Kidney (tissue), 14 donors: Measurements from ENCODE around the gene CDX1. TPM values are rescaled to one million over a fixed set of nuclear protein-coding genes. Genes with fewer than 3 reads are reported as not detected.

Source experiments
- DNase-seq, 5 donors: peaks; one replicate each; pipeline ENCODE4 v3.0.0-alpha.2; 2013 to 2020
- FAIRE-seq: peaks from 2 replicates; lab custom pipeline; 2012; peaks lifted over from hg19 to GRCh38; lab: Jason Lieb, UNC
- H3K27ac ChIP-seq, 2 donors: one replicate each; pipeline ENCODE4 v1.7.0; 2013; ENCODE audit warnings: low read depth in 2 of 2, low read length in 2 of 2, inconsistent platforms in 1 of 2
- H3K27me3 ChIP-seq: one replicate; pipeline ENCODE4 v1.7.1; 2013; ENCODE audit warnings: low read length, inconsistent platforms; ENCODE audit not compliant: control insufficient read depth, insufficient read depth
- H3K36me3 ChIP-seq, 3 donors: one replicate each; pipeline versions ENCODE4 v1.7.0 to v1.7.1; 2013; ENCODE audit warnings: low read length in 3 of 3, control low read depth in 1 of 3, inconsistent platforms in 1 of 3; ENCODE audit not compliant: insufficient read depth in 3 of 3, control insufficient read depth in 2 of 3
- H3K4me1 ChIP-seq, 3 donors: one replicate each; pipeline versions ENCODE4 v1.7.0 to v1.7.1; 2013; ENCODE audit warnings: low read length in 3 of 3, inconsistent platforms in 1 of 3, low read depth in 1 of 3; ENCODE audit not compliant: control insufficient read depth in 2 of 3, insufficient read depth in 2 of 3
- H3K4me3 ChIP-seq, 3 donors: one replicate each; pipeline versions ENCODE4 v1.7.0 to v1.8.1; 2013; ENCODE audit warnings: low read length in 3 of 3, control low read depth in 1 of 3, inconsistent platforms in 1 of 3
- H3K9ac ChIP-seq, 3 donors: one replicate each; pipeline versions ENCODE4 v1.7.0 to v1.7.1; 2013; ENCODE audit warnings: low read length in 3 of 3, control low read depth in 1 of 3, inconsistent platforms in 1 of 3
- H3K9me3 ChIP-seq, 3 donors: one replicate each; pipeline versions ENCODE4 v1.7.0 to v1.7.1; 2013; ENCODE audit warnings: low read length in 3 of 3, control low read depth in 1 of 3, inconsistent platforms in 1 of 3; ENCODE audit not compliant: control insufficient read depth in 2 of 3, insufficient read depth in 1 of 3
- intact Hi-C: fragments of 100-400 bp; cut with DNase I; formaldehyde crosslinking; loops from one replicate; pipeline ENCODE4 v1.11.1; 2022
- polyA plus RNA-seq: library from polyadenylated mRNA; stranded (reverse); fragments of 350-450 nt; fragmentation: Illumina TruSeq; extraction: RNeasy Lipid Tissue Mini Kit (QIAGEN cat#74804); gene quantifications from one replicate; pipeline ENCODE4 v1.2.3, GENCODE V29; 2014; ENCODE audit warnings: low read depth, low replicate concordance; ENCODE audit not compliant: insufficient read depth
- total RNA-seq: library from RNA; stranded (reverse); fragmentation: NEBNext Ultra II Directional; extraction: Animal tissue kit (Norgen Biotek cat#: 25700); gene quantifications from one replicate; pipeline ENCODE4 v1.2.1, GENCODE V29; 2021
- TF ChIP-seq, protein P1 (sequence below): IDR thresholded peaks from 3 replicates; pipeline ENCODE4 v1.5.1; 2012; ENCODE audit warnings: mild to moderate bottlenecking, moderate library complexity, borderline replicate concordance; ENCODE audit not compliant: insufficient read depth; ENCODE audit errors: extremely low read depth
- donor health status: control.
- donor health status: control.
- donor health status: control.
- donor health status: control.
- donor health status: control.
- donor health status: DM: yes; HTN: yes; CAD: no.
- donor health status: Normal renal cell carcinoma (clear cell type).

CDX1 gene
- total and polyA plus RNA-seq, 2 donors from 2014 or later, result 0.39 TPM; not detected in 1

- H3K9ac ChIP-seq, result no peak overlapping the region
- FAIRE-seq (no peak), DNase-seq (no peak)
- intact Hi-C loops, result no loop called here
- H3K4me1 ChIP-seq, result peaks cover 0 to 4% (median 2%) of the 10 kb centered on the region in 3 donors
- peaks cover 2% of the 10 kb centered on the region for H3K27me3 ChIP-seq
- no peaks in the 10 kb centered on the region for H3K9me3 ChIP-seq
- H3K27ac ChIP-seq, result no peak overlapping the region
- H3K4me3 ChIP-seq, result no peak overlapping the region
- TF ChIP-seq, protein P1, sequence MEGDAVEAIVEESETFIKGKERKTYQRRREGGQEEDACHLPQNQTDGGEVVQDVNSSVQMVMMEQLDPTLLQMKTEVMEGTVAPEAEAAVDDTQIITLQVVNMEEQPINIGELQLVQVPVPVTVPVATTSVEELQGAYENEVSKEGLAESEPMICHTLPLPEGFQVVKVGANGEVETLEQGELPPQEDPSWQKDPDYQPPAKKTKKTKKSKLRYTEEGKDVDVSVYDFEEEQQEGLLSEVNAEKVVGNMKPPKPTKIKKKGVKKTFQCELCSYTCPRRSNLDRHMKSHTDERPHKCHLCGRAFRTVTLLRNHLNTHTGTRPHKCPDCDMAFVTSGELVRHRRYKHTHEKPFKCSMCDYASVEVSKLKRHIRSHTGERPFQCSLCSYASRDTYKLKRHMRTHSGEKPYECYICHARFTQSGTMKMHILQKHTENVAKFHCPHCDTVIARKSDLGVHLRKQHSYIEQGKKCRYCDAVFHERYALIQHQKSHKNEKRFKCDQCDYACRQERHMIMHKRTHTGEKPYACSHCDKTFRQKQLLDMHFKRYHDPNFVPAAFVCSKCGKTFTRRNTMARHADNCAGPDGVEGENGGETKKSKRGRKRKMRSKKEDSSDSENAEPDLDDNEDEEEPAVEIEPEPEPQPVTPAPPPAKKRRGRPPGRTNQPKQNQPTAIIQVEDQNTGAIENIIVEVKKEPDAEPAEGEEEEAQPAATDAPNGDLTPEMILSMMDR, result no peak
- no peaks in the 10 kb centered on the region for H3K36me3 ChIP-seq
These were observed 6.0 kb downstream of the CDX1 start for GRCh38 chr5:150172556-150172955.

- Histone ChIP-seq H3K4me3 (no peak overlapping the region), H3K4me1 (peaks cover 4 to 5% (median 4%) of the 10 kb centered on the region in 3 donors), H3K9ac (no peak overlapping the region), H3K9me3 (no peaks in the 10 kb centered on the region), H3K27ac (no peak overlapping the region), H3K27me3 (peaks cover 2% of the 10 kb centered on the region), H3K36me3 (no peaks in the 10 kb centered on the region)
- FAIRE-seq, result no peak
- intact Hi-C loops, result no loop called here
- TF ChIP-seq, protein P1, result no peak
- no peak for DNase-seq
These were observed 6.6 kb downstream of the CDX1 start for GRCh38 chr5:150173161-150173560.

GRCh38 chr5:150174285-150174684 is 7.7 kb downstream of the CDX1 start:
- no peak overlapping the region for H3K4me3 ChIP-seq
- intact Hi-C loops, result no loop called here
- H3K27me3 ChIP-seq, result peaks cover 2% of the 10 kb centered on the region
- no peaks in the 10 kb centered on the region for H3K36me3 ChIP-seq
- H3K27ac ChIP-seq, result no peak overlapping the region
- no peaks in the 10 kb centered on the region for H3K9me3 ChIP-seq
- TF ChIP-seq, protein P1, result no peak
- FAIRE-seq (no peak), DNase-seq (peak in 1 of 5 donors; percentile 66)
- H3K9ac ChIP-seq, result no peak overlapping the region
- peaks cover 4 to 10% (median 4%) of the 10 kb centered on the region in 3 donors for H3K4me1 ChIP-seq

DNA sequence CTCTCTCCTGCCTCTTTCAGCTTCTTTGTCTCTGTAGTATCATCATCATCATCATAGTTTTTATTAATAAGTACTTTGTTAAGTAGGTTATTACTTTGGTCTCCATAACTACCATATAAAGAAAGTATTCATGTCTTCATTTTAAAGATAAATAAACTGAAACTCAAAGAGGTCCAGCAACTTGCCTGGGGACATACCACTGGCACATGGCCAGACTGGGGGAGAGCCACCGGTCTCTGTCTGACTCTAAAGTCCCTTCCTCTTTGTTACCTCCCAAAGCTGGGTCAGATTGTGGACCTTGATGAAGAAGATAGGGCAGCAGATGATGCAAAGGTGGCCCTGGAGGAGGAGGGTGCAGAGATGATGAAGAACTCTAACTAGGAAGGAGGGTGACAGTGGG is 8.5 kb downstream of the CDX1 start:
- Histone ChIP-seq H3K36me3 (no peaks in the 10 kb centered on the region), H3K4me3 (no peak overlapping the region), H3K27me3 (no peaks in the 10 kb centered on the region), H3K9me3 (no peaks in the 10 kb centered on the region), H3K9ac (no peak overlapping the region), H3K4me1 (peaks cover 4 to 18% (median 4%) of the 10 kb centered on the region in 3 donors), H3K27ac (no peak overlapping the region)
- intact Hi-C loops, result no loop called here
- TF ChIP-seq, protein P1, result no peak
- DNase-seq (no peak), FAIRE-seq (no peak)
